GM12874 (cell line): ENCODE data around the gene POLR2F.

Experiments
- CTCF ChIP-seq: IDR thresholded peaks from 2 replicates; pipeline ENCODE4 v1.5.1; 2011; ENCODE audit warnings: low read depth, mild to moderate bottlenecking, control low read depth, low read length, moderate library complexity; ENCODE audit not compliant: insufficient read depth

The POLR2F gene

GRCh38 chr22:37932821-37933578, 20.5 kb upstream of the POLR2F start:
- no peak for TF ChIP-seq CTCF

- TF ChIP-seq CTCF, result peak; percentile 99
These were observed 19.7 kb upstream of the POLR2F start for GRCh38 chr22:37933711-37934376.

GRCh38 chr22:37940698-37941376, 12.7 kb upstream of the POLR2F start:
- TF ChIP-seq CTCF, result no peak

- TF ChIP-seq CTCF, result no peak
These were observed 11.4 kb upstream of the POLR2F start for GRCh38 chr22:37942133-37942532.

GRCh38 chr22:37943136-37943824, 10.2 kb upstream of the POLR2F start:
- TF ChIP-seq CTCF, result no peak

GRCh38 chr22:37943825-37944198, 9.7 kb upstream of the POLR2F start:
- no peak for TF ChIP-seq CTCF

- no peak for TF ChIP-seq CTCF
These were observed 2.2 kb upstream of the POLR2F start for GRCh38 chr22:37951305-37951704.
